Adipose tissue (tissue), 3 donors: ENCODE data around the gene KRT86. TPM values are rescaled to one million over a fixed set of nuclear protein-coding genes. Genes with fewer than 3 reads are reported as not detected.

ENCODE experiments used
- H3K27ac ChIP-seq: one replicate; pipeline ENCODE4 v1.5.1; 2013; ENCODE audit warnings: low read depth, low read length
- WGBS, 3 donors: extraction: QIAGEN DNeasy Blood & Tissue Kit; methylation state at CpG; one replicate each; pipeline ENCODE4 v1.1.7; 2013; 5-methylcytosine and 5-hydroxymethylcytosine counted together
- polyA plus RNA-seq, 3 donors: library from polyadenylated mRNA; stranded (reverse); fragments of 200-250 nt; gene quantifications; one replicate each; pipeline ENCODE4 v1.2.3, GENCODE V29; 2013
- donor health status: healthy with polysubstance abuse.
- donor health status: Bipolar disorder and iron deficiency.
- donor health status: healthy.

KRT86 gene
- polyA plus RNA-seq, 3 donors: 1.2 TPM; not detected in 2

DNA sequence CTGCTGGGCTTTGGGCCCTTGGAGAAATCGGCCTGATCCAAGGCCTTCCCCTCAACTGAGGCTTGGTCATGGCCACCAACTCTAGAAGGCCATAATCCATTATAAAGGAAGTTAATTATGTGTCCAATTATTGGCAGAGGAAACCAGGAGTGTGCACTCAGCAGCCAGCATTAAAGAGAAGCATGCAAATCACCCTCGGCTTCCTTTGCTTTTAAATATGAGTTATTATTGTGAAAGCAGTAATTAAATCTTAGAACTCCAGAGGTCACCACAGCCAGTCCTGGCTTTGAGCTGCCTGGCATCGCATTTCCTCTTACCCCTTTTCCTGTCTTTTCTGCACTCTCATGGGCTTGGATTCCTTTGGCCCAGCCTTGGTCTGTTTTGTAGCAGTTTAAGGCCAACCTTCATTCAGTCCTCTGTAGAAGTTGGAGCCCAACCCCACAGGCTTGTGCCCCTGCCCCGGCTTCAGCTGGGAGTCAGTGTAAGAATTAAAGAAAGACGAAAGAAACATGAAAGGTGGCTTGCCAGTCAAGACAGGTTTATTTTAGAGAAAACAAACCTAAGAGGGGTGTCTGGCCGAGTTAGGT lies 14.7 kb upstream of the KRT86 start:
- H3K27ac ChIP-seq: no peak overlapping the region
- WGBS, 3 donors: 55 to 86% (median 65%) methylated on average over 6 of the region's 6 CpGs

GRCh38 chr12:52260361-52261207 lies 13.9 kb upstream of the KRT86 start:
- WGBS, 3 donors: 52 to 83% (median 62%) methylated on average over 9 of the region's 9 CpGs
- no peak overlapping the region for H3K27ac ChIP-seq

DNA sequence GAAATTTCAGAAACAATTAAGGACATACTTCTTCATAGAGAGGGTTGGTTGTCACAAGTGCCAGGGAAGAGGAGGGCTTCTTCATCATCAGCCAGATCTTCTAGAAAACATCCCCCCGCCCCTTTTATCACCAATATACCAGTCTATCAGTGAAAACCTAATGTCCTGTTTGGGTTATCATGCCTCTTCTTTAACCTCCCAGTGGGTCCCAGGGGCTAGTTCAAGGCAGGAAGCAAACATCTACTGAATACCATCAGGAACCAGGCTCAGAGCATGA lies 13.3 kb upstream of the KRT86 start:
- WGBS, 3 donors: 71 to 95% (median 89%) methylated on average over 1 of the region's 1 CpG
- H3K27ac ChIP-seq: no peak overlapping the region

DNA sequence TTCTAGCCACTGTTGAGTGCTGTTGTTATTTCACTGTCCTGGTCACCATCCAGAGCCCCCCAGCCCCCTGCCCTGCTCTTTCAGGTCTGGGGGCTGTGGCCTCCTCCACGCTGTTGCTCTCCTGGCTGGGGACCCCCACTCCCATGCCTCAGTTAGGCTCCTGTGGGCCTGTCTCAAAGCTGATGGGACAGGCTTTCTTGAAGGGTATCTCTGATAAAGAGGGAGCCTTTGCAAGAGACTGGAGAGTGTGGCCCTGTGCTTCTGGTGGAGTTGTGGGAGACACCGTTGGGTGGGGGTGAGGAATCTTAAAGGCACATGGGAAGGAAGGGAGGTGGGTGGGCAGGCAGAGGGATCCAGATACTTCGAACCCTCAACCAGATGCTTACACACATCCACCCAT lies 12.2 kb upstream of the KRT86 start:
- WGBS, 3 donors: 86 to 98% (median 91%) methylated on average over 3 of the region's 3 CpGs
- H3K27ac ChIP-seq: no peak overlapping the region

DNA sequence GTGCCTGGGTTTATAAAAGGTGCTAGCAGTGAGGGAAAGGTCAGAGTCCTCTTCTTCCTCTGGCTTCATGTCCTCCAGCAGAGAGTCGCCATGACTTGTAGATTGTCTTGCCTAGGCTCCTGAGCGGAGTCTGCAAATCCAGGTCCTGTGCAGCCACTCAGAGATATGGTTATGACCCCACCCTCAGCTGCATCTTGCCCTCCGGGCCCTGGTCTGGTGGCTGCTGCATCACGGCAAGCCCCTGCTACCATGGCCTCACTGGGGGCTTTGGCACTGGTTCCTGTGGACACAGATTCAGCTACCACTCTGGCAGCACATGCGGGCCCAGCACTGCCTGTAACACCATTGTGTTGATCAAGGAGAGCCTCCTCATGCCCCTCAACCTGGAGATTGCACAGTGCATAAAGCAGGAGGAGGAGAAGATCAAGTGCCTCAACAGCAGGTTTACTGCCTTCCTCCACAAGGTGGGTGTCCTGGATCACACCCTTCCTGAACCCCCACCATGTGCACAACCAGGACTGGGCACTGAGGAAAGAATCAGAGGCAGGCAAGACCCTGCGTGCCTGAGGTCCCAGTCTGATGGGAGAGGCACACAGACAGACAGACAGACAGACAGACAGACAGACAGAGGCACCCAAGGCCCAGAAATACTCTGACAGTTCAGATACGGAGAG lies 10.5 kb upstream of the KRT86 start:
- WGBS, 3 donors: 84 to 94% (median 92%) methylated on average over 7 of the region's 7 CpGs
- H3K27ac ChIP-seq: no peak overlapping the region

GRCh38 chr12:52264435-52264825 lies 10.0 kb upstream of the KRT86 start:
- no peak overlapping the region for H3K27ac ChIP-seq
- WGBS, 3 donors: 83 to 93% (median 92%) methylated on average over 2 of the region's 2 CpGs

DNA sequence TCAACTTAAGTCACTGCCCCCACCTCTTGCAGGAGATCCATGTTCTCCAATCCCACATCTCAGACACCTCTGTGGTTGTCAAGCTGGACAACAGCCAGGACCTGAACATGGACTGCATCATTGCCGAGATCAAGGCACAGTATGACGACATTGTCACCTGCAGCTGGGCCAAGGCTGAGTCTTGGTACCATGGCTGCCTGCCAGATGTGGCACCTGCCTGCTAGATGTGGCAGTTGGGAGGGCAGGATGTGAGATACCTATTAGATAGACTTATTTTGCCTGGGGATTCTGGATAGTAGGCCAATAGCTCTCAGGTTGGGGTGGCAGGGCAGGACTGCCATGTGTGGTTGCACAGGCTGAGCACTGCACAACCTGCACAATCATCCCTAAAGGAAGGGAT lies 7.9 kb upstream of the KRT86 start:
- WGBS, 3 donors: 35 to 97% (median 86%) methylated on average over 2 of the region's 2 CpGs
- H3K27ac ChIP-seq: no peak overlapping the region

GRCh38 chr12:52267266-52267665 lies 7.2 kb upstream of the KRT86 start:
- WGBS, 3 donors: 93 to 100% (median 97%) methylated on average over 3 of the region's 3 CpGs

GRCh38 chr12:52267699-52268098 lies 6.7 kb upstream of the KRT86 start:
- 85 to 91% (median 90%) methylated on average over 3 of the region's 3 CpGs for WGBS, 3 donors

More at GRCh38 chr12:52267266-52267665, 7.2 kb upstream of the KRT86 start:
- no peak overlapping the region for H3K27ac ChIP-seq

GRCh38 chr12:52268212-52268611 lies 6.2 kb upstream of the KRT86 start:
- 82 to 89% (median 84%) methylated on average over 2 of the region's 2 CpGs for WGBS, 3 donors

More at GRCh38 chr12:52267699-52268098, 6.7 kb upstream of the KRT86 start:
- no peak overlapping the region for H3K27ac ChIP-seq

DNA sequence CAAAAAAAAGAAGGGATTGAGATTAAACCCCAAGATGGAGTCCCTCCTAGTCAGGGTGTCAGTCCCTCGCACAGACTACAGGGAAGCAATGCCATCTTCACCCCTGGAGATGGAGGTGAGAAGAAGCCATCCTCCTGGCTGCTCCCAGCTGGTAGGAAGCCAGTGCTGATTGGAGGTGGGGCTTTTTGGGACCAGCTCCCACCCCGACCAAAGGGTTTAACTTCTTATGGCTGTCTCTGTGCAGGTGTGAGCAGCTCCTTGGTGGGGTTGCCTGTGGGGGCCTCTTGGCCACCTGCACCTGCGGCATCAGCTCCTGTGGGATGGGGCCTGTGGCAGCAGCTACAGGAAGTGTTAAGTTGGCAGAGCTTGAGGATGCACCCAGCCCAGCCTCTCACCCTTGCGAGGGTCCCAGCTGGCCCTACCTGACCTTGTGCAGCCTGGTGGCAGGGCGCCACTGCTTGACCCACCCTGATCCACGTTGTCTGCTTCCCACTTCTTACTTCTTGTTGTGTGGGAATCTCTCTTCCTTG lies 3.8 kb upstream of the KRT86 start:
- no peak overlapping the region for H3K27ac ChIP-seq
- 83 to 91% (median 85%) methylated on average over 6 of the region's 6 CpGs for WGBS, 3 donors

More at GRCh38 chr12:52268212-52268611, 6.2 kb upstream of the KRT86 start:
- no peak overlapping the region for H3K27ac ChIP-seq

DNA sequence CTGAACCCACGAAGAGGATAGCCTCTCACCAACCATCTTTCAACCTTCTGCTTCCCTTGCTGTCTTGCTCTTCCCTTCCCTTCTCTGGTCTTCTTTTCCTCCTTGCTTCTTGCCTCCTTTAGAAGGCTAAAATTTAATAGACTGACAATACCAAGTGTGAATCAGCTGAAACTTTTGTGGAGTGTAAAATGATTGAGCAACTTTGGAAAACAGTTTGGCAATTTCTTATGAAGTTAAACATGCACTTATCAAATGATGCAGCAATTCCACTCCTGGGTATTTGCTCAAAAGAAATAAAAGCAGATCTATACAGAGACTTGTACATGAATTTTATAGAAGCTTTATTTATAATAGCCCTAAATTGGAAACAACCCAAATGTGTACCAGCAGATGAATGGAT lies 3.3 kb upstream of the KRT86 start:
- H3K27ac ChIP-seq: no peak overlapping the region
- 73 to 83% (median 76%) methylated on average over 1 of the region's 1 CpG for WGBS, 3 donors

DNA sequence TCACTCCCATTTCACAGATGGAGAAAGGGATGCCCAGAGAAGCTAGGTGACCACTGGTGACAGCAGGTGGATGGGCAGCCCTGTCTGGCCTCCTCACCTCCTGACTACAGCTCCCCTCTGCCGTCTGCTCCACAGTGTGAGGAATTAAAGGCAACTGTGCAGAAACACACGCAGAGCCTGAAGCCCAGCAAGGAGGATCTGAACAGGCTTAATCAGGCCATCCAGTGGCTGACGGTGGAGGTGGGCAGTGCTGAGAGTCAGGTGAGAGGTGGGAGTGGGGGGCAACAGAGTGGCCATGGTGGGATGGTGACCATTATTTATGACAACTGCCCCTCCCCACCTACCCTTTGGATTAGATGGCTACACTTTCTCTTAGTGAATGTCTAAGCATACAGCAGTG lies 1.2 kb downstream of the KRT86 start:
- WGBS, 3 donors: 65 to 83% (median 83%) methylated on average over 3 of the region's 3 CpGs

DNA sequence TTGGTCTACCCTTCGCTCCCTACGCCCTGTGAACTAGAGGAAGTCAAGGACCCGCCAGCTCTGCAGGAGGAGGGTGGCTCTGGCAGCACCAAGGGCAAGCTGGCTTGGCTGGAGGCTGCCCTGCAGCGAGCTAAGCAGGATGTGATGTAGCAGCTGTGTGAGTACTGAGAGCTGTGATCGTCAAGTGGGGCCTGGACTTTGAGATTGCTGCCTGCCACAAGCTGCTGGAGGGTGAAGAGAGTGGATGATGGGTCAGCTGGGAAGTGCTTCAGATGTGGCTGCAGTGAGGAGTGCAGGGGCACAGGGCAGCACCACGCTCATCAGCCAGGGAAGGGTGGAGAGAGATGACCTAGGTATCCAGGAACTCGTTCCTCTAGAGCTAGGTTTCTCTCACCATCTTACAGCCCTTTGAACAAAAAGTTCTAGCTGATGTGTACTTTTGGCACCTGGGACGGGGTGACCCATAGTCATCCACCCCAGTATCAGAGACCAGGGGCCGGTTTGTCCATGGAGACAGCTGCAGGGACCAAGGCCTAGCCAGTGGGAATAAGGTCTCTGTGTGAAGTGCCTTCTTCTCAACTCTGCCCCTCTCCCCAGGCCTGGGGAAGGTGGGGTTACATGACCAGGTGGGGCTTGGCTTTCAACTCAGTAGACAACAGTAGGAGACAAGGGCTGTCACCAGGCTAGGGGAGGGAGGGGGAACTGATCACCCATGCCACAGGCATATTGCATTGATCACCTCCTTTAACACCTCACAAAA lies 3.2 kb downstream of the KRT86 start:
- H3K27ac ChIP-seq: no peak overlapping the region
- 80 to 86% (median 82%) methylated on average over 9 of the region's 9 CpGs for WGBS, 3 donors

More for the DNA sequence above, 1.2 kb downstream of the KRT86 start:
- no peak overlapping the region for H3K27ac ChIP-seq

DNA sequence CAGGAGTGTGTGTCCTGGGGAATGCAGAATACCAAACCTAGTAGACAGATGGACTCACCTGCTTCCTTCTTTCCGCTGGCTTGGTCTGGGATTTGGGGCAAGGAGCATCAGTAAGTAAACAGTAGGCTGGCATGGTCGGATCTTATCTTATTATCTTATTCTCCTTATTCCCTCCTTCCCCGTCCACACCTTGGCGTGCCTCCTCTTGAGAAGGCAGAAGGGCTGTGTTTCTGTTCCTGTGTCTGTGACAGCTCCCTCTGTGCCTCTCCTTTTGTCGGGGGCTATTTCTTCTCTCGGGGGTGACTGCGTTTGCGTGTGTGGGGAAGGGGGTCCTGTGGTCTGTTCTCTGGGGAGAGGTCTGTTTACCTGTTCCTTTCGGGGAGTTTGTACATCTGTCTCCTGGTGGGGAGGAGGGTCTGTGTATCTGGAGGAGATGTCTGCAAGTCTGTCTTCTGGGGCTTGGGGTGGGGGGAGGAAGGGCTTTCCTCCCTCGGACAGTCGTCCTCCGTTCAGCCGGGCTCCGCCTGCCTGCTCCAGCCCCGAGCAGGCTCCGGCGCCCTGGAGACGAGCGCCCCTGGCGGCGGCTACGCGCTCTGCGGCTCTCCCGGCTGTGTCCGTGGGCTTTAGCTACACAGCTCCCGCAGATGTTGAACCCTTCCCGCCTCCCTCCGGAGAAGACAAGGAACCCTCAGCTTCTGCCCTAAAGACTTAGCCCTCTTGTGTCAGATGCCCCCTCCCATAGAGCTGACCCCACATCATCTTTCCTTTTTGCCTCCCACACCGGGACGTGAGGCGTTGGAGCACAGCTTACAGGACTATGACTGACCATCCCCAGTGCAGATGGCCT lies 4.4 kb downstream of the KRT86 start:
- 20 to 22% (median 21%) methylated on average over 31 to 32 of the region's 32 CpGs for WGBS, 3 donors

DNA sequence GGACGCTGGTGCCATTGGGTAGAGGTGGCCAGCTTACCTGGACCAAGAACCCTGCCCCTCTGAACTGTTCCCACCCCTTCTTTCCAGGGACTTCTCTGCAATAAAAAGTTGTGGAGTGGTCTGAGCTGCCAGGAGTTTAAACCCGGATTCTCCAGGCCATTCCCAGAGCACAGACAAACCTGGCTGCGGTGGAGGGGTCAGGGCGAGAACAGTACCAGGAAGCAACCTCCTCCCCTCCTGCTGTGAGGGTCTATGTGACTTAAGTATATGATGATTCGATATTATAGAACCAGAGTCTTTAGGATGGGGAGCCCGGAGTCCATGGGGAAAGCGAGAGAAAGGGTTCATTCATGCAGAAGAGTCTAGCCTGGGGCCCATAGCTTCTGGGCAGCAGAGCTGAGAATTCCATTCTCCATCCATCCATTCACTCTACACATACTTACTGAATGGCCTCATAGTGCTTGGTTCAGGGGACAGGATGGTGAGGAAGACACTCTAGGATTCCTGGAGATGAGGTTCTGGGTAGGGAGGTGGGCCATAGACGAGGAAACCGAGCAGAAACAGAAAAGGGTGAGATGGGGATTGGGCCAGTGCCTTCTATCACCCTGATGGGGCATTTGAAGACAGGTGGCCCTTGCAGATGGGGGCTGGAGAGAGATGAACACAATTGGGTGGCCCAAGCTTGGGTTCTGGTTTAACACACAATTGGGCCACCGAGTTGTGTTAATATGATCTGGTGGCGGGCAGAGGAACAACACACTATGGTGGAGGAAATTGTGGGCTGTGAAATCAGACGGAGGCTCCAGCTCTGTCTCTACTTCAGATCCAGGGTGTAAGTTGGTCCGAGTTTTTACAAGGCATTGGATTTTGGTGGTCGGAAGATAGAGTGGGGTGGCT lies 5.2 kb downstream of the KRT86 start:
- H3K27ac ChIP-seq: no peak overlapping the region
- 86 to 89% (median 86%) methylated on average over 14 of the region's 14 CpGs for WGBS, 3 donors

More for the DNA sequence above, 4.4 kb downstream of the KRT86 start:
- no peak overlapping the region for H3K27ac ChIP-seq

- 51 to 64% (median 52%) methylated on average over 3 of the region's 3 CpGs for WGBS, 3 donors
These were observed 5.9 kb downstream of the KRT86 start for GRCh38 chr12:52280319-52280795.

More at GRCh38 chr12:52280319-52280795, 5.9 kb downstream of the KRT86 start:
- peak overlapping the region; percentile 73 for H3K27ac ChIP-seq
